ENCODE results near the gene QRICH1.

Gene QRICH1

DNA sequence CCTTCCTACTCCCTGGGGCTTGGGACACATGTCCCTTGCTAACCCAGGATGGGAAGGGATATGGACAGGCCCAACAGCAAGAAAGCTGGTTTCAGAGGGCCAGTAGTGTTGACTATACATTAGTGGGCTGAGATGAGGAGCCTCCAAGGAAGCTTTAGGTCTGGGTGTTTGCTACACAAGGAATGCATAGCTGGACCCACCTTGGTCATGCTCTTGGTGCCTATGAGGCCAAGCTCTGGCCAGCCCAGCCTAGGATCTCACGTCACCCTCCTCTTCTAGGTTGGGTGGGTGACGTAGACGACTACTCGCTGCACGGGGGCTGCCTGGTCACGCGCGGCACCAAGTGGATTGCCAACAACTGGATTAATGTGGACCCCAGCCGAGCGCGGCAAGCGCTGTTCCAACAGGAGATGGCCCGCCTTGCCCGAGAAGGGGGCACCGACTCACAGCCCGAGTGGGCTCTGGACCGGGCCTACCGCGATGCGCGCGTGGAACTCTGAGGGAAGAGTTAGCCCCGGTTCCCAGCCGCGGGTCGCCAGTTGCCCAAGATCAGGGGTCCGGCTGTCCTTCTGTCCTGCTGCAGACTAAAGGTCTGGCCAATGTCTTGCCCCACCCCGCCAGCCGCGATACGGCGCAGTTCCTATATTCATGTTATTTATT is 87.3 kb downstream of the QRICH1 start:
- DNase-seq (ENCODE audit: low read depth, low spot score): no peak
- peak overlapping the region; percentile 85 for H3K4me3 ChIP-seq (ENCODE audit: low read length)

DNA sequence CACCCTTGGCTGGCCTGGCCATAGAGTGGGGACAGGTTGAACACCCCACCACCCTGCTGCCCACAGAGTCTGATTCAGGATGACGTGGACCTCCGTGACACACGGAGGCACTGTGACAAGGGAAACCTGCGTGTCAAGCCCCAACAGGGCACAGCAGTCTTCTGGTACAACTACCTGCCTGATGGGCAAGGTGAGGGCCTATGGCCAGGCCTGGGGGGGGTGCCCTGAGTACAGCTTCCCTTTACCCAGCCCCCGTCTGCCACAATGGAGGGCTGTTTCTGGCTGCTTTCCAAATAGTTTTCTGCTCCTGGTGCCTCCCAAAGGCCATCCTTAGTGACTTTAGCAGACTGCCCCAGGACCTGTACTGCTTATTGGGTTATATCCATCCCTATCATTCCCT is 87.9 kb downstream of the QRICH1 start:
- peak overlapping the region; percentile 85 for H3K4me3 ChIP-seq (ENCODE audit: low read length)
- DNase-seq (ENCODE audit: low read depth, low spot score): no peak

DNA sequence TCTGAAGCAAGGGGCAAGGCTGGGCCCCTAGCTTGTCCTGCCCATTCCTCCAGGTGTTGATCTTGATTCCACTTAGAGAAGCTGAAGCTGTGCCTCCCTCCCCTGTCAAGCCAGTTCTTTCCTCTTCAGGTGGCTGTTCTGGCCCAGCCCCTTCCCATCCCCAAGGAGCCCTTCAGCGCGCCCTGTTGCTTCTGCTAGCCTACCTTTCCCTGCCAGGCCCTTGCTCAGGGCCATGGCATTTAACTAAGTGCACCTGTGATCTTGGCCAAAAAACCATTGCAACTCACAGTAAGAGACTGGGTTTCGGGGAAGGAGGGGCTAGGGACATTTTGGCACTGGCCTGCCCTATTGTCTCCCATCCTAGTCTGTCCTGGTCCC is 88.6 kb downstream of the QRICH1 start:
- no peak for DNase-seq (ENCODE audit: low read depth, low spot score)
- H3K4me3 ChIP-seq (ENCODE audit: low read length): no peak overlapping the region

DNA sequence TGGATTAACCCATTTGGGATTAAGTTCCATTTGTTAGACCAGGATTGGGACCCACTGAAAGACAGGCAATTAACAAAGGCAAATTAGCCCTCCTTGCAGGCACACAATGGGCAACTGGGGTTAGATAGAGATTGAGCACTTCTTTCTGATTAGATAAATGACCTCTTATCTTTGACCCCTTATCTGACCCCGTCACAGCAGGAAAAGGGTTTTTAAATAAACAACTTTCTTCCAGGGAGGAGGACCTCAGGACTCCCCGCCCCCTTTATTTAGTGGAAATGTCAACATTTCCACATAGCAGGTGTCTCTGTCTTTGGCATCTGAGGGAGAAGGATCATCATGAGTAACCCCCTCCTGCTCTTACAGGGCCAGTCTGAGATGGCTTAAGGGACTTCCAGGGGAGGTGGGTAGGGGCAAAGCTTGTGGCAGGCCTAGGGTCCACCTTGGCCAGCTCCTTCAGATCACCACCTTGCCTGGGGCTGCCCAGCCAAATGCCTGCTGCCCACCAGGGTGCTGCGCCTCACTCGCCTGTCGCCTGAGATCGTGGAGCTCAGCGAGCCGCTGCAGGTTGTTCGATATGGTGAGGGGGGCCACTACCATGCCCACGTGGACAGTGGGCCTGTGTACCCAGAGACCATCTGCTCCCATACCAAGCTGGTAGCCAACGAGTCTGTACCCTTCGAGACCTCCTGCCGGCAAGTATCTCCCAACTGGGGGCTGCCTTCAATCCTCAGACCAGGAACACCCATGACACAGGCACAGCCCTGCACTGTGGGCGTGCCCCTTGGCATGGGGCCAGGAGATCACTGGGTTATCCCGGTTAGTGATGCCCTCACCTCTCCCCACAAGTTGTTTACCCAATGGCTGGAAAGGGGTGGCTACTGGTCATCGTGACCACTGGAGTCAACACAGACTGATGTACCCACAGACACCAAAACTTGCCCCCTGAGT is 89.2 kb downstream of the QRICH1 start:
- H3K4me3 ChIP-seq (ENCODE audit: low read length): no peak overlapping the region
- no peak for DNase-seq (ENCODE audit: low read depth, low spot score)

DNA sequence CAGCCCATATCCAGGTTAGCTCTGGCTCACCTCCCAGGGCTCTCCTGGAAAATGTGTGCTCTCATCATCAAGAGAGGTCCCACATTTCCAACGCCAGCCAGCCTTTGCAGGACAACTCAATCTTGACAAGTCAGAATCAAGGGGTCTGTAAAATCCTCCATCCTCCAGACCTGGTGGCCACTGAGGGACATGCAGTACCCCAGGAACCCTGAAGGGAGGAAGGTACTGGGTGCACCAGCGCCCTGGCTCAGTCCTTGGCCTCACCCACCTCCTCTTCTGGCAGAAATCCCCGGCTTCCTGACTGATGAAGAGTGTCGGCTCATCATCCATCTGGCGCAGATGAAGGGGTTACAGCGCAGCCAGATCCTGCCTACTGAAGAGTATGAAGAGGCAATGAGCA is 92.7 kb downstream of the QRICH1 start:
- DNase-seq (ENCODE audit: low read depth, low spot score): no peak

DNA sequence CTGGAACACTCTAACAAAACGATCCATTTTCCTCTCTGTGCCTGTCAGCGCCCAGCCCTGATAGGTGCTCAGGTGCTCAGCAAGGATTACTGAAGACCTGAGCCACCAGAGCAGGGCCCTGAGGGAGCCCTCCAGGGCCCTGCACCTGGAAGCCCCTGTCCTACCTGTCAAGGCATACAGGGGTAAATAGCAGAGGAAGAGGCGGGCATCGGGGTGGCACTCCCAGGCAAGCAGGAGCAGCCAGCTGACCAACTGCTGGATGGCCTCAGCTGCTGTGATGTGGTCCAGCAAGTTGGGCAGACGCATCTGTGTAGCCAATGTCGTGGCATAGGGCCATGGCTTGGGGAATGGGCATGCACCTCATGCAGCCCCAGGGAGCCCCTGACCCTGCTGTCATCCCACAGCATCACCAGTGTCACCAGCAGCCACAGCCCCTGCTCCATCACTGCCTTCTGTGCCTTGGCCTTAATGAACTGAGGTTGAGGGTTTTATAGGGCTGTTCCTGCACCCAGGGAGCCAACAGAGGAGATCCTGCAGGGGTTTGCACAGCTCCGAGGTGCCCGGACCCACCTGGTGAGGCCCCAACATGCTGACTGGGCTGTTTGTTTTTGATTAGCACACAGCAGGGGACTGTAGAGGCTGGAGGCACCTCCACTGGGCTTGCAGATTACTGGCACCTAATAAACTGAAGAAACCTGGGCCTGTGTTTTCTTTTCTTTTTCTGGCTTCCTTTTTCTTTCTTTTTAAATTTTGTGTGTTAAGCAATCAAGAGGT is 94.6 kb downstream of the QRICH1 start:
- no peak for DNase-seq (ENCODE audit: low read depth, low spot score)
- H3K4me3 ChIP-seq (ENCODE audit: low read length): no peak overlapping the region

More for the DNA sequence above, 92.7 kb downstream of the QRICH1 start:
- no peak overlapping the region for H3K4me3 ChIP-seq (ENCODE audit: low read length)

DNA sequence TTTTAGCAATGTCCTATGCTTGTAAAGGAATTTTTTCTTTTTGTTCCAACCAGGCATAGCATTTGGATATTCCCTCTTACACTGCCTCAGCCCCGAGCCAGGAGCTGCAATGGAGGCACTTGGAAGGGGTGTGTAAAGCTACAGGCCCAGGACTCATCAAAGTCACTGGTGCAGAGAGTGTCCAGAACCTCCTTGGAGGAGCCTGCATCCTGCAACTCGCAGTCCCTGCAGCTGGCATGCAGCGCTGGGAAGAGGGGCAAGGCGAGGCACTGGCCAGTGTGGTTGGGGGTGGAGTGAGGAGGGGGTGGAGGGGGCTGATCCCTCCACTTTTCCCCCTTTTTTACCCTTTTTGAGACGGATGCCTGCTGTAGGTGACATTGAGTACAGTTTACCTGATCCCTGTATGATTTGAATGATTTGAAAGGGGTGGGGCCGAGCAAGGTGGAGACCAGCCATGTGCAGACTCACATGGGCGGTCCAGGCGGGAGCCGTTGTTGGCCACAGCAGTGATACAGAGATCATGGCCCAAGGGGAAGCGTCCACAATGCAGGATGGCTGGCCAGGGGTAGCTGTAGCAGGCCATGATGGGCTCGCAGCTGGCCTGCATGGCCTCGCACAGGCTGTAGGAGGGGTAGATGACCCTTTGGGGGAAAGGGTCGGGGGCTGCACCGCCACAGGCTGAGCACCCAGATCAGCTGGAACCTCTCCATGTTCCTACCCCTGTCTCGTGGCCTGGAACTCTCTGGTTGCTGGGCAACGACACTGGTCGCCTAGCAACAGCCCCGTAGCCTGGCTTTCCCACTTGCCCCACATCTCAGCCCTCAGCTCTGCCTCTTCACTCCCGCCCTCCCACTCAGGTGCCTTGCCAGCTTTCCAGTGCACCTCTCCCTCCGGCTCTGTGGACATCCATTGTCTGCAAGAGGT is 95.9 kb downstream of the QRICH1 start:
- H3K4me3 ChIP-seq (ENCODE audit: low read length): no peak overlapping the region
- DNase-seq (ENCODE audit: low read depth, low spot score): no peak

DNA sequence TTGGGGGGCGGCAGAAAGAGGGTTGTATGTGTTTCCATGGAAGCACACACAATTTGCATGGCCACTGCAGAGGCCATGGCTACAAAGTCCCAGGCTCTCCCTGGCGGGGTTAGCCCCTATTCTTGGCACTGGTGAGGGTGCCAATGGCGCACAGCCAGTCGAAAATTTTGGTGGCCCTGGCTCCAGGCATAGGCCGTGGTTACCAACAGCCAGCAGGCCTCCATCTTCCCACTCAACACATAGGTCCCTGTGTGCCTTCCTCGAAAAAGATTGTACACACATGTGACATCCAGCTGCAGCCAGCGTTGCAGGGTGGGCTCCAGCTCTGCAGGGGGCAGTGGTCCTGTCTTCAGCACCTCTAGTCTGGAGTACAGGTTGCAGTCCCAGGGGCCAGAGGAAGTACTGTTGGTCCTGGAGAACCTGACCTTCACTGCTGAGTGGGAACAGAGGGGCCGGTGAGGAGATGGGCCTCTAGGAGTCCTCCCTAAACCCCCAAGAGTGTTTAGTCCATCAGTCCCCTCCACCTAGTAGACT is 96.7 kb downstream of the QRICH1 start:
- no peak overlapping the region for H3K4me3 ChIP-seq (ENCODE audit: low read length)
- no peak for DNase-seq (ENCODE audit: low read depth, low spot score)

DNA sequence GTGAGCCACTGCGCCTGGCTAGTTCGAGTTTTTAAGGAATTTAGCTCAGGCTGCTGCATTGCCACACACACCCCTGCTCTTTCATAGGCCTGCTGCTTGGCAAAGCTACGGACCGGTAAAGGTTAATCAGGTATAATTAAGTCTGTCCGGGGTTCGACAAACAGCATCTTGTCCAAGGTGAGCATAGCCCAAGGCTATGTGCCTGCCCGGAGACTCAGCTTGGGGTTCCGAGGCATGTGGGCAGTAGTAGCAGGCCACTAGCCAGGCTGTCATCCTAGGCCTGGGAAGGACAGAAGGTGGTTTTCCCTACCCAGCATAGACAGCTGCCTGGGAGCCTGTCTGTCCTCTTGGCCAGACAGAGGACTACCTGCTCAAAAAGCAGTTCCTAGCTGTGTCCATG is 97.2 kb downstream of the QRICH1 start:
- no peak for DNase-seq (ENCODE audit: low read depth, low spot score)
- H3K4me3 ChIP-seq (ENCODE audit: low read length): no peak overlapping the region

DNA sequence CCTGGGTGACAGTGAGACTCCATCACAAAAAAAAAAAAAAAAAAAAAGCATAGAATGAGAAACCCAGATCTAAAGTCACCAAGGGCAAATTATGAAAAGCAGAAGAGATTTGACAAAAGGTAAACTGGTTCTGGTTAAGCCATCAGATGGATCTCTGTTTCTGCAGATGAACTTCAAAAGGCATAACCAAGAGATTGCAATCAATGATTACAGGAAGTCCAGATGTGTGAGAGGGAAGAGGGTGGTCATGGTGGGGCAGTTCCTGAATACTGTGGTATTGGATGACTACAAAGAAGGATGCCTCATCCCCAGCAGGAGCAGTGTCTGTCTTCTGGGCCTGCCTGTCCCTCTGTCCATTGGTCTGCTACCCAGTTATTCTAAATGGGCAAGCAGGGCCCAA is 100.0 kb downstream of the QRICH1 start:
- no peak overlapping the region for H3K4me3 ChIP-seq (ENCODE audit: low read length)
- no peak for DNase-seq (ENCODE audit: low read depth, low spot score)

DNA sequence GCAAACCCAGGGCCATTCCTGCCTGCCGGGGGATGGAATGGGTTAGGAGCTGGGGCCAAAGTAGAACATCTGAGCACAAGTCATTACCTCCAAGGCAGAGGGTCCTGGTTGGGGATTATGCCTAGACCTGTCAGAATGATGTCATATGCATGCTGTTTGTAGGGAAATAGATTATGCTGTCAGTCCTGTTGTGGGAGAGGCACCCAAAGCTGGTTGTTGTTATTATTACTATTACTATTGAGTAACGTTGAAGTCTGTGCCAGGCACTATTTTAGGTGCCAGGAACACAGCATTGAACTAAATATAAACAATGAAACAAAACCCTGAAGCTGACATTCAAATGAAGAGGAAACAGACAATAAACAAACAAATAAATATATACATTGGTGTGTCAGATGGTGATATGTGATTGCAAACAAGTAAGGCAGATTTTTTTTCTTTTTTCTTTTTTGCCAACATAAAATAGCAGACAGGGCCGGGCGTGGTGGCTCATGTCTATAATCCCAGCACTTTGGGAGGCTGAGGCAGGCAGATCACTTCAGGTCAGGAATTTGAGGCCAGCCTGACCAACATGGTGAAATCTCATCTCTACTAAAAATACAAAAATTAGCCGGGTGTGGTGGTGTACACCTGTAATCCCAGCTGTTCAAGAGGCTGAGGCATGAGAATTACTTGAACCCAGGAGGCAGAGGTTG is 101.9 kb downstream of the QRICH1 start:
- no peak overlapping the region for H3K4me3 ChIP-seq (ENCODE audit: low read length)
- DNase-seq (ENCODE audit: low read depth, low spot score): no peak

DNA sequence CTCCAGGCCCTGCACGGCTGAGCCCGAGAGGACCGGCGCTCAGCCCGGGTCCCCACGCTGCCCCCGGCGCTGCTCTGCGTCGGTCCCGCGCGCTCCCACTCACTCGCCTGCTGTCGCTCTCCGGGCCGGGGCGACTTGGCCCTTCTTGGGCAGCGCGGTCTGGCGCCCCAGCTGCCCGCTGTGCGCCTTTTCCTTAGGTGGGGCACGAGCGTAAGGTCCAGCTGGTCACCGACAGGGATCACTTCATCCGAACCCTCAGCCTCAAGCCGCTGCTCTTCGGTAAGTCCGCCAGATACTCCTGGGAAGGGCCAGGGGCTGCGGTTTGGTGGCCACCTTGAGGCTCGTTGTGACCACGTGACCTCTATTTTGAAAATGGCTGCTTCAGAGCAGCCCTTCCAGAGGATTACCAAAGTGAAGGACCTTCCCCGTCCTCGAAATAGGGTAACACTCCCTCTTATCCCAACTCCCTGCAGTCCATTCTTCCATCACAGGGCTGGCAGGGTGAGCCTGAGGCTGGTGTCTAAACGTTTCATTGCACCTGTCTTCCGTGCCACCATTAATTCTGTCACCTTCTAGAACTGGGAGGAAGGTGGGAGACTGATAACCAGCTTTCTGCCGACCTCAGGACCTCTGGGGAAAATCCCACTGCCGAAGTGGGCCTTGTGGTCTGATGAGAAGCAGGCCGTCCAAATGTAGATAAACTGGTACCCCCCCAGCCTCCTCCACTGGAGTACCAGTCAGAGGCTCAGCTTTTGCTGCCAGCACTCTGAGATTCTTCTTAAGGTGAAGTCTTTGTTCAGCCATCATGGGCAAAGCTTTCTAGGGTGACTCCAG is 103.0 kb downstream of the QRICH1 start:
- DNase-seq (ENCODE audit: low read depth, low spot score): no peak
- no peak overlapping the region for H3K4me3 ChIP-seq (ENCODE audit: low read length)

DNA sequence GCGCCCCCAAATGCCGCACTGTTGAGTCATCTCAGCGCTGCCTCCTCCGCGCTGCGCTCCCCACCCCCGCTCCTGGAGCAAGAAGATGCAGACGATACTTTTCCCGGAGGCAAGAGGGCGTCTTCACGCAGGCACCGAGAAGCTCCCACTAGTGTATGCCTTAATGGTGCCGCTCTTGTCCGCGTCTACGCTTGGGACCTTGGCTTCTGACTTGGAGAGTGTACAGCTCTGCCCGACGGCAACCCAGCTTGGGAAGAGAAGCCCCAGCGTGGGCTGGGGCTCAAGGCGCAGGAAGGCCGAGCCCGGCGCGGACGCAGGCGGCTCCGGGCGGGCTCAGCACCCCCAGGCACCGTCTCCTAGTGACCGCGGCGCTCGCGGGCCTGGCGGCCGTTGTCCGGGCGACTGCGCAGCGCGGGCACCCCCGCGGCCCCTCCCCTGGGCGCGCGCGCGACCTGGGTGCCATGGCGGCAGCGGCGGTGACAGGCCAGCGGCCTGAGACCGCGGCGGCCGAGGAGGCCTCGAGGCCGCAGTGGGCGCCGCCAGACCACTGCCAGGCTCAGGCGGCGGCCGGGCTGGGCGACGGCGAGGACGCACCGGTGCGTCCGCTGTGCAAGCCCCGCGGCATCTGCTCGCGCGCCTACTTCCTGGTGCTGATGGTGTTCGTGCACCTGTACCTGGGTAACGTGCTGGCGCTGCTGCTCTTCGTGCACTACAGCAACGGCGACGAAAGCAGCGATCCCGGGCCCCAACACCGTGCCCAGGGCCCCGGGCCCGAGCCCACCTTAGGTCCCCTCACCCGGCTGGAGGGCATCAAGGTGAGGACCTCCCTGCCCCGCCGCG is 103.9 kb downstream of the QRICH1 start, which contains the start of gene P4HTM:
Gene P4HTM (plus strand): TSS at position 446 of the 840 bp plus-strand sequence. CDS start 16 bp downstream, at position 462.
- H3K4me3 ChIP-seq (ENCODE audit: low read length): no peak within 1 kb of the TSS
- no peak for DNase-seq (ENCODE audit: low read depth, low spot score)

DNA sequence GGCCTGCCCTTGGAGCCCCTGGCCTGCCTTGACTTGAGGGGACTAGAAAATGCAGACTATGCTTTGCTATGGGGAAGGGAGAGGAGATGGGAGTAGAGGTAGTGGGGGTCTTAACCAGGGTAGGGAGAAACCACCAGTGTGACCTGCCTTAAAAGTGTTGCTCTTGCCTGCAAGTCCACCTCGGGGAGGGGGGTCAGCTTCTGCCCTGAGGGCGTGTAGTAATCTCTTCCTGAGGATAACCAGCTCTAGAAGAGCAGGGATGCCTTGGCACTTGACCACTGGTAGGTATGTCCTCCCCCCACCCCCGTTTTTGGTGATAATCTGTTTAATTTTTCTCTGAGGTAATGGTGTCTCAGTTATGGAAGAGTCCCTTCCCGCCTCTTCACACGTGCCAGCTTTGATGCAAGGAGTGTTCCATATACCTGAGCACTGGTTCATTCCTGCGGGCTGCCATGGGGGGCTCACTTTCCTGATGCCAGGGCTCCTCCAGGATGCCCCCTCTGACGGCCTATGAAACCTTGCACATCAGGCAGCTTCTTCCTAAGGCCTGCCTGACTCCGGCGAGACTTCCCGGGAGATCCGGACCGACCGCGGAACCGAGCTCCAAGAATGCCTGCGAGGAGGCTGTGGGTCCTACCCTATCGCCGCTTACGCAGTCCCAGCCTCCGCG is 104.6 kb downstream of the QRICH1 start:
- H3K4me3 ChIP-seq (ENCODE audit: low read length): no peak overlapping the region
- no peak for DNase-seq (ENCODE audit: low read depth, low spot score)

DNA sequence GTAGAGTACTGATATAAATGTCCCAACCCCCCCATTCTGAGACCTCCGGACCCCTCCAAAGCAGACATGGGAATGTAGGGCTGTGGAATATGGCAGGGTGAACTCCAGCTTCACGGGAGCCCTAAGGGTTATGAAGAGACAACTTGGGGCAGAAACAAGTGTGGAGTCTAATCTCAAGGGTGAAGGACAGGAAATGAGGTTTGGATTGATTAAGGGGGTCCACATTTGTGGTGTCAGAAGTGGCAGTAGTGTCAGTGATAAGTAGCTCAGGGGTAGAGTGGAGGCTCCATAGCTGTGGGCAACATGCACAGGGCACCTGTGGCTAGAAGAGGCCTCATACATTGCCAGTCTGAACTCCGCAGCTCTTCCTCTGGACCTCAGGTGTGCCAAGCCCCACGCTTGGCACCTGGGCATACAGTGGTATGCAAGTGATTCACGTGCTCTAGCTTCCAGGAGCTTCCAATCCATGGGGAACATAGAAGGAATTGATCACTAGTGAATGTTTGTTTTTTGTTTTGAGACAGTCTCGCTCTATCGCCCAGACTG is 108.0 kb downstream of the QRICH1 start:
- no peak for DNase-seq (ENCODE audit: low read depth, low spot score)
- no peak overlapping the region for H3K4me3 ChIP-seq (ENCODE audit: low read length)
